GM21526 (cell line): ENCODE results near the gene TERT.
"Not testable (repeated sequence)": the region's sequence is repeated elsewhere in the genome, so short reads cannot be mapped to it uniquely, and the experiment has no call there.

Experiments
- ATAC-seq: cut with Tn5 transposase; IDR thresholded peaks from one replicate; pipeline ENCODE4 v1.9.1; 2021; ENCODE audit warnings: moderate library complexity; ENCODE audit not compliant: unreplicated experiment, low FRiP score

The TERT gene

DNA sequence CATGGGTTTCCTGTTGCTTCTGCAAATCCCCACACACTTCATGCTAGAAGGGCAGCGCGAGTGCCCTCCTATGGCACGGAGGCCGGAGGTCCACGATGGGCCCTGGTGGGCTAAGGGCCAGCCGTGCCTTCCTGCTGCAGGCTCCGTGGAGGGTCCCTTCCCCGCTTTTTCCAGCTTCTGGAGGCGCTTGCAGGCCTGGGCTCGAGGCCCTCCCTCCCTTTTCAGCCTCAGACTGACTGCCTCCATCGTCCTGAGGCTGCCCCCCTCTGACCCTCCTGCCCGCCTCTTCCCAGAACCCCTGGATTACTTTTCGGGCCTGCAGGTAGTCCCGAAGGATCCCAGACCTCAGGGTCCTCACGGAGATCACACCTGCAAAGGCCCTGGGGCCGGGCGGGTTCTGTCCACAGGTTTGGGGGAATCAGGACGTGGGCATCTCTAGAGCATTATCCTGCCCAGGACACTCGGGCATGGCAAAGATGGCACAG, 3.2 kb upstream of the TERT start:
- ATAC-seq: no peak

DNA sequence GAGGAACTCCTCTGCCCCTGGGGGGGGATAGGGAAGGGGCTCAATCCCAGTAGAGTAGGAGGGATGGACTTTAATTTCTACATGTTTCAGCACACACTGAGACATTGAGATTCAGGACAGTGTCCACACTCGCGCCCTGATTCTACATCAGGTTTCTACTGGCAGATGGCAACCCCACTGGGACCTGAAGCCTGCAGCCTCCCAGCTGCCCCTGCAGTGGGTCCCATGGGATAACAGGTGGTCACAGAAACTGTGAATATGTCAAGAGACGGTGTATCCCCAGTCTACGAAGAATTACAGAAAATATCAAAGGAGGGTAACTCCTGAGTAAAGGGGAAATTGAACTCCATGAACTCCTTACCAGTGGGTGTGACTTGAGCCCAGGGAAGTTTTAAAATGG, 2.4 kb upstream of the TERT start:
- no peak for ATAC-seq

DNA sequence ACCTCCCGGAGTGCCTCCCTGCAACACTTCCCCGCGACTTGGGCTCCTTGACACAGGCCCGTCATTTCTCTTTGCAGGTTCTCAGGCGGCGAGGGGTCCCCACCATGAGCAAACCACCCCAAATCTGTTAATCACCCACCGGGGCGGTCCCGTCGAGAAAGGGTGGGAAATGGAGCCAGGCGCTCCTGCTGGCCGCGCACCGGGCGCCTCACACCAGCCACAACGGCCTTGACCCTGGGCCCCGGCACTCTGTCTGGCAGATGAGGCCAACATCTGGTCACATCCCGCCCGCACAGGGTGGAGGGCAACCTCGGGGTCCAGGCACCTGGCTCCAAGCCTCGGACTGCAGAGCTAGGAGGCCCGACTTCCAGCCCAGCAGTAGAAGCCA, 776 bp upstream of the TERT start:
- ATAC-seq: no peak

DNA sequence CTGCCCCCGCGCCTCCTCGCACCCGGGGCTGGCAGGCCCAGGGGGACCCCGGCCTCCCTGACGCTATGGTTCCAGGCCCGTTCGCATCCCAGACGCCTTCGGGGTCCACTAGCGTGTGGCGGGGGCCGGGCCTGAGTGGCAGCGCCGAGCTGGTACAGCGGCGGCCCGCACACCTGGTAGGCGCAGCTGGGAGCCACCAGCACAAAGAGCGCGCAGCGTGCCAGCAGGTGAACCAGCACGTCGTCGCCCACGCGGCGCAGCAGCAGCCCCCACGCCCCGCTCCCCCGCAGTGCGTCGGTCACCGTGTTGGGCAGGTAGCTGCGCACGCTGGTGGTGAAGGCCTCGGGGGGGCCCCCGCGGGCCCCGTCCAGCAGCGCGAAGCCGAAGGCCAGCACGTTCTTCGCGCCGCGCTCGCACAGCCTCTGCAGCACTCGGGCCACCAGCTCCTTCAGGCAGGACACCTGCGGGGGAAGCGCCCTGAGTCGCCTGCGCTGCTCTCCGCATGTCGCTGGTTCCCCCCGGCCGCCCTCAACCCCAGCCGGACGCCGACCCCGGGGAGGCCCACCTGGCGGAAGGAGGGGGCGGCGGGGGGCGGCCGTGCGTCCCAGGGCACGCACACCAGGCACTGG, 548 bp downstream of the TERT start:
- no peak for ATAC-seq

DNA sequence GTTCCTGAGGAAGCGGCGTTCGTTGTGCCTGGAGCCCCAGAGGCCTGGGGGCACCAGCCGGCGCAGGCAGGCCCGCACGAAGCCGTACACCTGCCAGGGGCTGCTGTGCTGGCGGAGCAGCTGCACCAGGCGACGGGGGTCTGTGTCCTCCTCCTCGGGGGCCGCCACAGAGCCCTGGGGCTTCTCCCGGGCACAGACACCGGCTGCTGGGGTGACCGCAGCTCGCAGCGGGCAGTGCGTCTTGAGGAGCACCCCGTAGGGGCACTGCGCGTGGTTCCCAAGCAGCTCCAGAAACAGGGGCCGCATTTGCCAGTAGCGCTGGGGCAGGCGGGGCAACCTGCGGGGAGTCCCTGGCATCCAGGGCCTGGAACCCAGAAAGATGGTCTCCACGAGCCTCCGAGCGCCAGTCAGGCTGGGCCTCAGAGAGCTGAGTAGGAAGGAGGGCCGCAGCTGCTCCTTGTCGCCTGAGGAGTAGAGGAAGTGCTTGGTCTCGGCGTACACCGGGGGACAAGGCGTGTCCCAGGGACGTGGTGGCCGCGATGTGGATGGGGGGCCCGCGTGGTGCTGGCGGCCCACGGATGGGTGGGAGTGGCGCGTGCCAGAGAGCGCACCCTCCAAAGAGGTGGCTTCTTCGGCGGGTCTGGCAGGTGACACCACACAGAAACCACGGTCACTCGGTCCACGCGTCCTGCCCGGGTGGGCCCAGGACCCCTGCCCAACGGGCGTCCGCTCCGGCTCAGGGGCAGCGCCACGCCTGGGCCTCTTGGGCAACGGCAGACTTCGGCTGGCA, 1.3 kb downstream of the TERT start:
- no peak for ATAC-seq

DNA sequence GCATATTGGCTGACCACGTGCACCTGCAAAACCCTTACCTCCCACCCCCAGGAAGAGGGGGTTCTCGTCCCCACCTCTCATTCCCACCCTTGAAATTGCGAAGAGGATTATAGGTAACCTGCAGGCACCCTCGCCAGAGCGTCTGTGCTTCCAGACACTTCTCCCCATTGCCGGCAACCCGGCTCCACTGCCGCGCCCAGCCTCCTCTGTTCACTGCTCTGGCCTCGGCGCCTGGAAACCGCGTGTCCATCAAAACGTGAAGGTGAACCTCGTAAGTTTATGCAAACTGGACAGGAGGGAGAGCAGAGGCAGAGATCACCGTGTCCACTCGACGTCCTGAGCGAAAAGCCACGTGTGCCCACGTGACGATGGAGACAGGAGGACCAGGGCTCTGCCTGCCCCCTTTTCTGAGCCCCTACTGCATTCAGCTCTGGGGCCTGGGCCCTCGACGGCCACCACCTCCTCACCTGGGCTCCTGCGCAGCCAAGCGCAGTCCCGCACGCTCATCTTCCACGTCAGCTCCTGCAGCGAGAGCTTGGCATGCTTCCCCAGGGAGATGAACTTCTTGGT, 1.9 kb downstream of the TERT start:
- no peak for ATAC-seq

DNA sequence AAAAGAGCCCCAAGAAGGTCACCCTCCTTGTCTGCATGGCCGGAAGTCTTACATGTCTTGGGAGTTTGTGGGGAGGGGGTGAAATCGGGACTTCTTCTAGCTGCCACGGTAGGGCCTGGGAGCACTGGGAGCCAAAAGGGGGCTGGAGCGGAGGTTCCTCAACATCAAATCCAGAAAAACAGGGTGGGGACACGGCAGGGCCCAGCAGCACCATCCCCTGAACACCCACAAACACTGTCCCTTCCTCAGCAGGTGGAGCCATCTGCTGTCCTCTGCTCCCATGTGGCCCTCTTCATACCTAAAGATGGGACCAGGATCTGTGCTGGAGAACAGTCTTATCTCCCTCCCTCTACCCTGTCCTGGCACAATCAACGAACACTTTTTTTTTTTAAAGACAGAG, 2.7 kb downstream of the TERT start:
- no peak for ATAC-seq

DNA sequence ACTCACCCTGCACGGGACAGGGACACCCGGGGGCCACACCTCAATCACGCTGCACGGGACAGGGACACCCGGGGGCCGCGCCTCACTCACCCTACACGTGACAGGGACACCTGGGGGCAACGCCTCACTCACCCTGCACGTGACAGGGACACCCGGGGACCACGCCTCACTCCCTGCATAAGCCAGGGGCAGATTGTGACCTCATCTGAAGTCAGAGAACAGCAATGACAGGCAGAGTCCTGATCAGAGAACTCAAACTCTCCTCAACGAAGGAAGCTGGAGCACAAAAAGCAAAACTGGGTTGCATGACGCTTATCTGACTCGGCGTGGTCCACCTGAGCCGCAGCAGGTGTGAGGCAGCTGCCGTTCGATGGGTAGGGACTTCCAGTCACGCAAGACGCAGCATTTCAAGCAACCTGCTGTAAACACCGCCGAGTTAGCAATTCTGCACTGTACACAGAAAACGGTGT, 3.2 kb downstream of the TERT start:
- no peak for ATAC-seq

DNA sequence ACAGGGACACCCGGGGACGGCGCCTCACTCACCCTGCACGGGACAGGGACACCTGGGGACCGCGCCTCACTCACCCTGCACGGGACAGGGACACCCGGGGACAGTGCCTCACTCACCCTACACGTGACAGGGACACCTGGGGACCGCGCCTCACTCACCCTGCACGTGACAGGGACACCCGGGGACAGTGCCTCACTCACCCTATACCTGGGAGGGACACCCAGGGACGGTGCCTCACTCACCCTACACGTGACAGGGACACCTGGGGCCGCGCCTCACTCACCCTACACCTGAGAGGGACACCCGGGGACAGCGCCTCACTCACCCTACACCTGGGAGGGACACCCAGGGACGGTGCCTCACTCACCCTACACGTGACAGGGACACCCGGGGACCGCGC, 3.9 kb downstream of the TERT start:
- ATAC-seq: not testable (repeated sequence)

DNA sequence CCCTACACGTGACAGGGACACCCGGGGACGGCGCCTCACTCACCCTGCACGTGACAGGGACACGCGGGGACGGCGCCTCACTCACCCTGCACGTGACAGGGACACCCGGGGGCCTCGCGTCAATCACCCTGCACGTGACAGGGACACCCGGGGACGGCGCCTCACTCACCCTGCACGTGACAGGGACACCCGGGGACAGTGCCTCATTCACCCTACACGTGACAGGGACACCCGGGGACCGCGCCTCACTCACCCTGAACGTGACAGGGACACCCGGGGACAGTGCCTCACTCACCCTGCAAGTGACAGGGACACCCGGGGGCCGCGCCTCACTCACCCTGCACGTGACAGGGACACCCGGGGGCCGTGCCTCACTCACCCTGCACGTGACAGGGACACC, 5.3 kb downstream of the TERT start:
- ATAC-seq: not testable (repeated sequence)

DNA sequence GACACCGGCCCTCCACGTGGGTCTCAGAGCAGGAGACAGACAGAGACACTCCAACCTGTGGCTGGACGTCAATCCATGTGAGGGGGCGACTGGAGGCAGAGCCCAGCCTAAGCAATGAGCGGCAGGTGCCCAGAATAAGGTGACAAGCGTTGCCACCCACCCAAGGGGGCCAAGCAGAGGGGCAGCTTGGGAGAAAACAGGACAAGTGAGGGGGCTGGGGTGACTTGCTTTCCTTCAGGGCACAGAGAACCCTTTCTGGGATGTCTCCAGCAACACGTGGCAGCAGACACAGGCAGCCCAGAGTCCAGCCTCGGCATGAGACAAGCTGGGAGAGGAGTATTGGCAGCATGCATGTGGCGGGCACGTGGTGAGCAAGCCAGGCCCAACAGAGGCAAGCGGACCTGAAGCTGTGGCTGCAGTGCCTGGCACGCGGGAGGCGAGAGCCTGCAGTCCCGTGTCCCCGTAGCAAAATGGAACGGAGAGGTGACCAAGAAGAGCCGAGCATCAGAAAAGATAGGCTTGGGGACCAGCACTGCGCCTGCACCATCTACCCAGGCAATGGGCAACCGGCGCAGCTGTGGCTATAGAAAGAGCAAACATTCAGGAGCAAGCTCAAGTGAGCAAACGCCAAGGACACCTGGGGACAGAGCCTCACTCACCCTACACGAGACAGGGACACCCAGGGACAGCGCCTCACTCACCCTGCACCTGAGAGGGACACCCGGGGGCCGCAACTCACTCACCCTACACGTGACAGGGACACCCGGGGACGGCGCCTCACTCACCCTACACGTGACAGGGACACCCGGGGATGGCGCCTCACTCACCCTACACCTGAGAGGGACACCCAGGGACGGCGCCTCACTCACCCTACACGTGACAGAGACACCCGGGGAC, 6.2 kb downstream of the TERT start:
- no peak for ATAC-seq

DNA sequence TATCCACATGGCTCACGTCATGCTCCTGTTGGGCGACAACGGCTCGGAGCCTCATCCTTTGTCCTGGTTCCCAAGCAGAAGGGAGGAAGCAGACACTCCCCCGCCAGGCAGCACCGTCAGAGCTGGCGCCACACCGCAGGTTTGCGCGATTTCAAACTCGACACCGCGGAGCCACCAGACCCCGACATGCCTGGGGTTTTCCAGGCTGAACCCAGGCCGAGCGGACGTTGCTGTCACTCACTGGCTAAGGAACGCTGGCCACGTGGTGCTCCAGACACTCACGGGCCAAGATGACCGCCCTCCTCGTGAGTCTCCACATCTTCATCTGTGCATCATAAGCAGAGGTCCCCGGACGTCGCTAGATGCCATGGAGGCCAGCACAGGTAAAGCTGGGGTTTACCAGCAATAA, 9.0 kb downstream of the TERT start:
- no peak for ATAC-seq

DNA sequence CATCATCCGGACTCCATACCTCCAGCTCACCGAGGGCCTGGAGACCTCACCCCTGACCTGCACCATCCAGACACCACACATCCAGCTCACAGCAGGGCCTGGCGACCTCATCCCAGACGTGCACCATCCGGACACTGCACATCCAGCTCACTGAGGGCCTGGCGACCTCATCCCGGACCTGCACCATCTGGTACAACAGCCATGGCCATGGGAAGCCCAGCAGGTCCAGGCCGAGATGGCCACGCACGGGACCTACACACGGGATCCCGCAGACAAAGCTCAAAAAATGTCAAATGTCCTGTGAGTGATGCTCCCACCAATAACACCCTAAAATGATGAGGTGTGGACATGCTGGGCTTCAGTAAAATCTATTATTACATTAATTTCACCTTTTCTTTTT, 9.7 kb downstream of the TERT start:
- no peak for ATAC-seq

DNA sequence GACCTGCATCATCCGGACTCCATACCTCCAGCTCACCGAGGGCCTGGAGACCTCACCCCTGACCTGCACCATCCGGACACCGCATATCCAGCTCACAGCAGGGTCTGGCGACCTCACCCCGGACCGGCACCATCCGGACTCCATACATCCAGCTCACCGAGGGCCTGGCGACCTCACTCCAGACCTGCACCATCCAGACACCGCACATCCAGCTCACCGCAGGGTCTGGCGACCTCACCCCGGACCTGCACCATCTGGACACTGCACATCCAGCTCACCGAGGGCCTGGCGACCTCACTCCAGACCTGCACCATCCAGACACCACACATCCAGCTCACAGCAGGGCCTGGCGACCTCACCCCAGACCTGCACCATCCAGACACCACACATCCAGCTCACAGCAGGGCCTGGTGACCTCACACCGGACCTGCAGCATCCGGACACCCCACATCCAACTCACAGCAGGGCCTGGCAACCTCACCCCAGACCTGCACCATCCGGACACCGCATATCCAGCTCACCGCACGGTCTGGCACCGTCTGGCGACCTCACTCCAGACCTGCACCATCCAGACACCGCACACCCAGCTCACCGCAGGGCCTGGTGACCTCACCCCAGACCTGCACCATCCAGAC, 10.4 kb downstream of the TERT start:
- ATAC-seq: not testable (repeated sequence)

DNA sequence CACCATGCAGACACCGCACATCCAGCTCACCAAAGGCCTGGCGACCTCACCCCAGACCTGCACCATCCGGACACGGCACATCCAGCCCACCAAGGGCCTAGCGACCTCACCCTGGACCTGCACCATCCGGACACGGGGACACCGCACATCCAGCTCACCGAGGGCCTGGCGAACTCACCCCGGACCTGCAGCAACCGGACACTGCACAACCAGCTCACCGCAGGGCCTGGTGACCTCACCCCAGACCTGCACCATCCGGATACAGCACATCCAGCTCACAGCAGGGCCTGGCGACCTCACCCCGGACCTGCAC, 11.2 kb downstream of the TERT start:
- not testable (repeated sequence) for ATAC-seq

DNA sequence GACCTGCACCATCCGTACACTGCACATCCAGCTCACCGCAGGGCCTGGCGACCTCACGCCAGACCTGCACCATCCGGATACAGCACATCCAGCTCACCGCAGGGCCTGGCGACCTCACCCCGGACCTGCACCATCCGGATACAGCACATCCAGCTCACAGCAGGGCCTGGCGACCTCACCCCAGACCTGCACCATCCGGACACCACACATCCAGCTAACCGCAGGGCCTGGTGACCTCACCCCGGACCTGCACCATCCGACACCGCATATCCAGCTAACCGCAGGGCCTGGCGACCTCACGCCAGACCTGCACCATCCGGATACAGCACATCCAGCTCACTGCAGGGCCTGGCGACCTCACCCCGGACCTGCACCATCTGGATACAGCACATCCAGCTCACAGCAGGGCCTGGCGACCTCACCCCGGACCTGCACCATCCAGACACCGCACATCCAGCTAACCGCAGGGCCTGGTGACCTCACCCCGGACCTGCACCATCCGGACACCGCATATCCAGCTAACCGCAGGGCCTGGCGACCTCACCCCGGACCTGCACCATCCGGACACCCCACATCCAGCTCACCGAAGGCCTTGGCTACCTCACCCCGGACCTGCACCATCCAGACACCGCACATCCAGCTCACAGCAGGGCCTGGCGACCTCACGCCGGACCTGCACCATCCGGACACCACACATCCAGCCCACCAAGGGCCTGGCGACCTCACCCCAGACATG, 11.7 kb downstream of the TERT start:
- not testable (repeated sequence) for ATAC-seq

DNA sequence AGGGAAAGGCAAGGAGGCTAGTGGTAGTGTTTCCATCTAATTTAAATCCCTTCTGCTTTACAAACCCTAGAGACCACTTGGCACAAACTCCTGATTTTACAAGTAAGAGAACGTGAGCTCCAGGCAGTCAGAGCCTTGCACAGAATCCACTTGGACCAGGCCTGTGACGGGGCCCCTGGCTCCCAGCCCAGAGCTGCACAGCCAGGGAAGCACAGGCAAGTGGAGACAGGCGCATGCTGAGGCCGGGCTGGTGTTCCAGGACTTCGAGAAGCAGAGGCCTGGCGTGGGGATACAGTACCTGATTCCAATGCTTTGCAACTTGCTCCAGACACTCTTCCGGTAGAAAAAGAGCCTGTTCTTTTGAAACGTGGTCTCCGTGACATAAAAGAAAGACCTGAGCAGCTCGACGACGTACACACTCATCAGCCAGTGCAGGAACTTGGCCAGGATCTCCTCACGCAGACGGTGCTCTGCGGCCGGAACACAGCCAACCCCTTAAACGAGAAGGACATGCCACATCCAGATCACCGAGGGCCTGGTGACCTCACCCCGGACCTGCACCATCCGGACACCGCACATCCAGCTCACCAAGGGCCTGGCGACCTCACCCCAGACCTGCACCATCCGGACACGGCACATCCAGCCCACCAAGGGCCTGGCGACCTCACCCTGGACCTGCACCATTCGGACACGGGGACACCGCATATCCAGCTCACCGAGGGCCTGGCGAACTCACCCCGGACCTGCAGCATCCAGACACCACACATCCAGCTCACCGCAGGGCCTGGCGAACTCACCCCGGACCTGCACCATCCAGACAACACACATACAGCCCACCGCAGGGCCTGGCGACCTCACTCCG, 12.5 kb downstream of the TERT start:
- no peak for ATAC-seq

DNA sequence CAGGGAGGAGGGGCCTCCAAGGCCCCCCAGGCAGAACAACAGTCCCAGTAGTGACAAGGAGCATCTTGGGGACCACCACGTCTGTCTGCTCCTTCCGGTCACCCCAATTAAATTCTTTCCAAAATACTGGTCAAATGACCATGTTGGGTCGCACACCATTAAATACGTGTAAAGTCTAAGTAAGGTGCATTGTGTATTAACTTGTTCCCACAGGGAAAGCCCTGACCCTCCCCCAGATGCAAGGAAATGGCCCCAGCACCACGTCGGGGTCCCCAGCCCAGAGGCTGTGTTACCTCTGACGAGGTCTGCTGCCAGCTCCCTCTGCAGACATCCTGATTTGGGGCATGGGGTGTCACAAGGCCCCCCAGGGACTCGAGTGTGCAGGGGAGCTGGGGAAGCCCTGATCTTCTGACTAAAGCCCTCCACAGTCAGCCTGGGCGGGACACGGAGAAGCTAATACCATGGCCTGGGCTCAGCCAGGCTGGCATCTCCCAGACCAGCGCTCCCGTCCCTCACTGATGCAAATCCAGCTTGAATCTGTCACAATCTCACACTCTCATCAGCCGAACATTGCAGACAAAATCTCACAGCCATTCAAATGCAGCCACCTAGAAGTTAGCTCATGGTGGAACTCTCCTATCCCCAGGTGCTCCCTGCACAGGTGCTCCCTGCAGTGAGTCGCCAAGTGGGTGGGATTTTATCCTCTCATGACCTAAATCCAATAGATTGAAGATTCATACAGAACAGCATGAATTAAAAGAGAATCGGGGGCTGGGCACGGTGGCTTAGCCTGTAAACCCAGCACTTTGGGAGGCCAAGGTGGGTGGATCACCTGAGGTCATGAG, 13.6 kb downstream of the TERT start:
- no peak for ATAC-seq
